ENCODE results near the gene SERINC1.

Gene SERINC1

GRCh38 chr6:122431780-122432179, 39.8 kb downstream of the SERINC1 start:
- no peak for DNase-seq

- DNase-seq: no peak
These were observed 42.3 kb downstream of the SERINC1 start for GRCh38 chr6:122429323-122429722.

- no peak for DNase-seq
These were observed 42.8 kb downstream of the SERINC1 start for GRCh38 chr6:122428781-122429180.

- no peak for DNase-seq
These were observed 45.0 kb downstream of the SERINC1 start for GRCh38 chr6:122426597-122426996.

GRCh38 chr6:122423734-122424133, 47.9 kb downstream of the SERINC1 start:
- DNase-seq: no peak

GRCh38 chr6:122422614-122423267, 48.9 kb downstream of the SERINC1 start:
- no peak for DNase-seq

- DNase-seq: no peak
These were observed 49.6 kb downstream of the SERINC1 start for GRCh38 chr6:122422003-122422402.

- no peak for DNase-seq
These were observed 54.8 kb downstream of the SERINC1 start for GRCh38 chr6:122416825-122417224.

- DNase-seq: no peak
These were observed 59.6 kb downstream of the SERINC1 start for GRCh38 chr6:122412001-122412400.

GRCh38 chr6:122408702-122409458, 62.7 kb downstream of the SERINC1 start:
- DNase-seq: no peak

GRCh38 chr6:122408240-122408639, 63.4 kb downstream of the SERINC1 start:
- no peak for DNase-seq

- DNase-seq: no peak
These were observed 63.9 kb downstream of the SERINC1 start for GRCh38 chr6:122407712-122408111.

- DNase-seq: no peak
These were observed 65.4 kb downstream of the SERINC1 start for GRCh38 chr6:122406187-122406586.

GRCh38 chr6:122405417-122405816, 66.2 kb downstream of the SERINC1 start:
- DNase-seq: no peak

- no peak for DNase-seq
These were observed 67.2 kb downstream of the SERINC1 start for GRCh38 chr6:122404444-122404843.

- DNase-seq: no peak
These were observed 70.5 kb downstream of the SERINC1 start for GRCh38 chr6:122401104-122401503.

- no peak for DNase-seq
These were observed 71.0 kb downstream of the SERINC1 start for GRCh38 chr6:122400462-122401089.

GRCh38 chr6:122400121-122400450, 71.5 kb downstream of the SERINC1 start:
- DNase-seq: no peak

- peak; percentile 93 for DNase-seq
These were observed 72.1 kb downstream of the SERINC1 start, which contains the start of gene HSF2 for GRCh38 chr6:122399348-122400120. Gene HSF2, plus strand, starts transcription at chr6:122399652. Its CDS starts 86 bp downstream, at chr6:122399738.

GRCh38 chr6:122399055-122399347, 72.6 kb downstream of the SERINC1 start:
- no peak for DNase-seq

GRCh38 chr6:122394016-122394415, 77.6 kb downstream of the SERINC1 start:
- no peak for DNase-seq

GRCh38 chr6:122393351-122393896, 78.2 kb downstream of the SERINC1 start:
- DNase-seq: no peak
